GM18861 (cell line): Measurements from ENCODE around the gene SFRP4.
A peak's percentile ranks its signal among the peaks of the same experiment; 100 is the strongest.
"Not testable (repeated sequence)": the region's sequence is repeated elsewhere in the genome, so short reads cannot be mapped to it uniquely, and the experiment has no call there.

Experiments
- ATAC-seq: cut with Tn5 transposase; IDR thresholded peaks from one replicate; pipeline ENCODE4 v1.9.1; 2021; ENCODE audit not compliant: unreplicated experiment

SFRP4 gene

DNA sequence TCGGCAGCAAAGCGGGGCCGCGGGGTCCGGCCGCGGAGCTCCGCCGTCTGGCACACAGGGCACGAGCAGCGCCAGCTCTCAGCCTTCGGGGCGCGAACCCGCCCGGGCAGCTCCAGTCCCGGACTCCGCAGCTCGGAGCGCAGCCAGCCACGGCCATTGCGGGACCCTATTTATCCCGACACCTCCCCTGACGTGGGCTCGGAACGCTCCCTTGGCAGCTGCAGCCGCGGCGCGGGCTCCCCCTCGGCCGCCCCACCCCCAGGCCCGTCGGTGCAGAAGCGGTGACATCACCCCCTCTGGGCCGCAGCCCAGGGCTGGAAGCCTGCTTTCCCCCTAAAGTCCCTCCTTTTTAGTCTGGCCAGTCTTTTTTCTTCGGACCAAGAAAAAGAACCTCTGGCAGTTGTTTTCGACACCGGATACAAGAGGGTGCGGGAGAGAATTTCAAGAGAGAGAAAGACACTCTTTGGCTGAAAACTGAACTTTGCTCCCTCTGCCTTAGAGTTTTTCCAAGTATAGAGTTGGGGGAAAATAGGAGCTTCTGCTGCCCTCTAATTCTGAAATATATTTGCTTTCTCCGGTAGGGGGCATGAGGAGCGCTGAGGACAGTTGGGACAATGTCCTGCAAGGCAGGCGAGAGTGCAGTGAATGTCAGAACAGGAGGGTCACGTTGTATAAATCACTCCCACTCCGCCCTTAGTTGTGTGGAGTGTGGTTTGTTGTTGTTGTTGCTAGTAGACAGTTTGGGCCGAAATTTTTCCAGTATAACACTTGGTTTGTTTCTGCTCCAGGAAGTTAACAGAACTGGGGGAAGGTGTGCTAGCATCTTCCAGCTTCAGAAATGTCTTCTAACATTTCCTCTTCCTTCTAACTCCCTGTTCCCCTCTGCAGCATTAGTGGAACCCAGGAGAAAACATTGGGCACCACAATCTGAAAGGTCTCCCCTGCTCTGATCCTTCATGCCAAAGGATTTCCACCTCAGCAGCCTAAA lies at the start of gene SFRP4:
TSS of gene SFRP4 (minus strand) at position 145 of the 988 bp plus-strand sequence. CDS start 280 bp downstream, outside the sequence.
- ATAC-seq: peak; percentile 29

DNA sequence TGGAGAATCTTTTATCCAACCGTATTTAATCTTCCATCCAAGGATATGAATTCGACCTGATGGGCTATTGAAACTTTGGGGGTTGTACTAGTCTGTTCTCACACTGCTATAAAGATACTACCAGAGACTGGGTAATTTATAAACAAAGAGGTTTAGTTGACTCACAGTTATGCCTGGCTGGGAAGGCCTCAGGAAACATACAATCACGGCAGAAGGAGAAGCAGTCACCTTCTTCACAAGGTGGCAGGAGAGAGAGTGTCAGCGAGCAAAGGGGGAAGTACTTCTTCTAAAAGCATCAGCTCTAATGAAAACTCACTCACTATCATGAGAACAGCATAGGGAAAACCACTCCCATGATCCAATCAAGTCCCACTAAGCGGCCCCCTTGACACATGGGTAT lies 47.6 kb upstream of the SFRP4 start:
- ATAC-seq: no peak

DNA sequence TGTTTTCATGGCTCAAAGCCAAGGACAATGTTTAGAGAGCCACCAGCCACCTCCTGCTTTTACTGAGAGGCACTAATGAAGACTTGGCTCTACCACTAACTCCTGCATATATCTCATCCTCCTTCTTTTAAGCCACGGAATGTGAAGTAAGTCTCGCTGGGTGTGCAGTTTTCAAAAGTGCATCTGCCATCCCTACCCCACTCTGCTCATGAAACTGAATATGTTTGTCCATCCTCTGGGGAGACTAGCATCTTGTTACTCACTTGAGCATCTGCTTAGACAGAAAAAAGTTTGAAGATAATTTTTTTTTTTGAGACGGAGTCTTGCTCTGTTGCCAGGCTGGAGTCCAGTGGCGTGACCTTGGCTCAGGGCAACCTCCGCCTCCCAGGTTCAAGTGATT lies 44.6 kb upstream of the SFRP4 start:
- ATAC-seq: no peak

DNA sequence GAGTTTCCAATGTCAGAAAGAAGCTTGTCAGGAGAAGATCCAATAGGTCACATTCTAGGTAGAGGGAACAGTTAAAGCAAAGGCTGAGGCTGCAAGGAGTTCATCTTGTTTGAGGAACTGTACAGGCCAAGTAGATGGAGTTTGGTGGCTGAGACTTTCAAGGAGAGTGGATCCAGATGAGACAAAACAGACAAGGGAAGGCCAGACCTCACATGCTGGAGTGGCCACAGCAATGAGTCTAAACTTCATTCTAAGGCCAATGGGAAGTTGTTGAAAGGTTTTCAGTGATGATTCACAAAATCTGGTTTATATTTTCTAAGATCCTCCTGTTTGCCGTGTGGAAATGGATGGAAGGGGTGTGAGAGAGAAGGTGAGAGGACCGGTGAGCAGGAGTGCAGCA lies 43.9 kb upstream of the SFRP4 start:
- ATAC-seq: no peak

DNA sequence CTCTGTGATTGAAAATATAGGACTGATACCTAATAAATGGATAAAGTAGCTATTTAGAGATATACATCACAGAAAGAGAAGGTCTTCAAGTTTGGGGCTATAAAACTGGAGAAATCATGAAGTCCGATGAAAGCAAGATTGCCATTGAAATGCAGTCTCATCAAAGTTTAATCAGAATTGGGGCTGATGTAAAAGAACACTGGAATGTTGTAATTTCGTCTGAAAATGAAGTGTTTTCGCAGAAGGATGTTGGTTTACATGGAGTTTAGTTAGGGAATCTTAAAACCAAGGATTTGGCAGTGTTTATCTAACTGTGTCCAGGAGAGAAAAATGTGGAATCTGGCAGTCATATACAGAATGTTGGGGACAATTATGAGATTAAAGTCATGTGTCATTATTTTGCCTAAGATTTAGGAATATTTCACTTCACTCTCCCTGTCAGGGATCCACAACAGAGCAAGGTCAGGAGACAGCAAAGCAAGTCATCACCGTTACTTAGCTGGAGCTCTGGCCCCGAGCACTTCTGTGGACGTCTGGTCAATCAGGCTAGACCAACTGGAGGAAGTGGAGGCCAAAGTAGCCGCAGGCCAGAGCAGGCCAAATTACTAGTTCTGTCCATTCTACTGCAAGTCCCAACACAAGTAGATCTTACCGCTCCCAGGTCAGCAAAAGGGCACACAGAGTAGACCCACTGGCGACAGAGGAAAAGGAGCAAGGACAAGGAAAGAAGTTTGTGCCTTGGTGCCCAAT lies 40.8 kb upstream of the SFRP4 start:
- no peak for ATAC-seq

DNA sequence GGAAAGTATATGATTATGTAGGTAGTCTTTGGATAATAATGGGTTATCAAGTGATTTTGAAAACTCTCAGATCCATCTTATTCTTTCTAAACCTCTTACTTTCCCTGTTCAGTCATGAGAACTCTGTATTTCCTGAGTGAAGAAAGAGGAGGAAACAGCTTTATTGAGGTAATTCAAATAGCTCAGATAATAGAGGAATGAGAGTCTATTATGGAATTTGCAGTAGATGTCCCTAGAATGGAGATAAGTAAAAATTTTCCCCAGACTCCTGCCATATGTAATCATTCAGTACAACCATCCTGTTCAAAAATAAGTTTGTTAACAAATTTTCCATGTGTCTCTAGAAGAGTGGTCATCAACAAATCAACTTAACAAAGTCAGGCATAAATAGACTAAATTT lies 40.2 kb upstream of the SFRP4 start:
- ATAC-seq: no peak

DNA sequence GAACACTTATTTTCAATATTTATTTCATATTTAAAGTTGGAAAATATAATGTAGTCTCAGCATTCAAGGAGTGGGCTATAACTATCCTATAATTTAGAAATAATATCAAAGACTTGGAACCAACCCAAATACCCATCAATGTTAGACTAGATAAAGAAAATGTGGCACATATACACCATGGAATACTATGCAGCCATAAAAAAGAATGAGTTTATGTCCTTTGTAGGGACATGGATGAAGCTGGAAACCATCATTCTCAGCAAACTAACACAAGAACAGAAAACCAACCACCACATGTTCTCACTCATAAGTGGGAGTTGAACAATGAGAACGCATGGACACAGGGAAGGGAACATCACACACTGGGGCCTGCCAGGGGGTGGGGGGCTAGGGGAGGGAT lies 37.6 kb upstream of the SFRP4 start:
- ATAC-seq: not testable (repeated sequence)

DNA sequence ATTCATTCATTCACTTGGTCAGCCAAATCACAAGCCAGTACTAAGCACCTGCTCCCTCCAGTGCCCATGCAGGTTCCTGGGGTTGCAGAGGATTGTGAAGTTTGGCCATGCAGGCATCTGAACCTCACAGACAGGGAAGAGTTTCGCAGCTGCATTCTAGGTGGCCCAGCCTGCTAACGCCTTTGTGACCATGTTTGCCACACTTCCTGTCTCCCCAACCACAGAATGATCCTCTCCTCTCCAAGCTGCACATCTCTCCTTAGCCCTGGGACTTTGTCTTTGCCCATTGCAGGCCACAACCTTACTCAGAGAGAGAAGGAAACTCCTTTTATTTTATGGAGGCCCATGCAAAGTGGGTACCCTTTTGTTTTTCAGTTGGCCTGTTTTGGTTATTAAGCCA lies 35.6 kb upstream of the SFRP4 start:
- ATAC-seq: no peak

DNA sequence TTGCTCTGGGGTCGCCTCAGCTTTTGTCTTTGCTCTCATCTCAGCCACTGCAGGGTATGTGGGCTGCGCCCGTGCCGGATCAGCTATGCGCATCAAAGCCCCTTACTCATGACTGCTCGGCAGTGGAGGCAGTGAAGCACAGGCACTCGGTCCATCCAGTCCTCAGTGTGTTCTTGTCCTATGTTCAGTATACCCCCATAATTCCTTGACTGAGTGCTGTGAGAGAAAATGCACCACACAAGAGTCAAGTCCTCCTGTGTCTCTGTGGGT lies 31.3 kb upstream of the SFRP4 start:
- no peak for ATAC-seq

DNA sequence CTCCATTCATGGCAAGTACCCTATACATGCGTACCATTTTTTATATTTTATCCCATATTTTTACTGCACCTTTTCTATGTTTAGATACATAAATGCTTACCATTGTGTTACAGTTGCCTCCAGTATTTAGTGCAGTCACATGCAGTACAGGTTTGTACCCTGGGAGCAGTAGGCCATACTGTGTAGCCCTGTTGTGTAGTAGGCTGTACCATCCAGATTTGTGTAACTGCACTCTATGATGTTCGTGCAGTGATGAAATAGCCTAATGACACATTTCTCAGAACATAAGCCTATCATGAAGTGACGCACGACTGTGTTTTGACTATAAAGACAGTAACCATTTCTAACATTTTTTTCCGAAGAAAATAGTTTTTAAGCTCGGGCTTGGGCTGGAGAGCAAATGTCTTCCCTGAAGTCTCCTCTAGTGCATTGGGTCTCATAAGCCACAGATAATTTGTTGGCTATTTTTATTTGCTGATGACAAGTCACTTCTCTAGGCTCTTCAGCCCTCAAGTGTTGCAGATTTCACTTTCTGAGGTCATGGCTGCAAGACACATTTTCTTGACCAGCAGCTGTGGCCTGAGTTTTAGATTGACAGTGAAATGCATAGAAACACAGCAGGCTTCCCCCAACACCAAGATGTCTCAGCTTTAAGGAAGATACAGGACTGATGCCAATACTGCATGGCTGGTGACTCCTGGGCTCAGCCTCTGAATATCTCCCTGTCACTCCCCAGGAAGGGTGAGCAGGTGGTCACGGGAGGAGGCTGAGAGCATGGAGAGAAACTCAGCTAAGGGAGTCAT lies 30.7 kb upstream of the SFRP4 start:
- no peak for ATAC-seq

DNA sequence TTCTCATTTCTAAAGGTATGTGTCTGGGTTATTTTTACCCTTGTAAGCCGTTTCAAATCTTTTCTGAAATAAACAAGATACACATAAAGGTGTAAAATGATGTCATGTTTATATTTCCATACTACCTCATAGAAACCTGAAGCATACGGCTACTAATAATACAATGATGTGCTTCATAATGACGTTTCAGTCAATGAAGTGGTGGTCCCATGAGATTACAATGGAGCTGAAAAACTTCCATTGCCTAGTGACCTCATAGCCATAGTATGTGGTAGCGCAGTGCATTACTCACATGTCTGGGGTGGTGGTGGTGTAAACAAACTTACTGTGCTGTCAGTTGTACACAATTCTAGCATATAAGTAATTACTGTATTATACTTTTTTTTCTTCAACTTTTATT lies 28.7 kb upstream of the SFRP4 start:
- no peak for ATAC-seq

DNA sequence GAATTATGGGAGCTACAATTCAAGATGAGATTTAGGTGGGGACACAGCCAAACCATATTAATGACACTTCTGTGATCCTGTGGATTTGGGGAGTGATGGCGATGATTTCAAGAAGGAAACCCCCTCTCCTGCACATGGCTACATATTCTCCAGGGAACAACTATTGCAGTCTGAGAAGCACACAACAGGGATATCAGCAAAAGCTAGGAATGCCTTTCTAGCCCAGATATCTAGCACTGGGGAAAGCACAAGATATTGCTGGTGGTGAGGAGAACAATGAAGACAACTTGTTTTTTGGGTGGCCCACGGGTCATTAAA lies 28.1 kb upstream of the SFRP4 start:
- ATAC-seq: no peak

DNA sequence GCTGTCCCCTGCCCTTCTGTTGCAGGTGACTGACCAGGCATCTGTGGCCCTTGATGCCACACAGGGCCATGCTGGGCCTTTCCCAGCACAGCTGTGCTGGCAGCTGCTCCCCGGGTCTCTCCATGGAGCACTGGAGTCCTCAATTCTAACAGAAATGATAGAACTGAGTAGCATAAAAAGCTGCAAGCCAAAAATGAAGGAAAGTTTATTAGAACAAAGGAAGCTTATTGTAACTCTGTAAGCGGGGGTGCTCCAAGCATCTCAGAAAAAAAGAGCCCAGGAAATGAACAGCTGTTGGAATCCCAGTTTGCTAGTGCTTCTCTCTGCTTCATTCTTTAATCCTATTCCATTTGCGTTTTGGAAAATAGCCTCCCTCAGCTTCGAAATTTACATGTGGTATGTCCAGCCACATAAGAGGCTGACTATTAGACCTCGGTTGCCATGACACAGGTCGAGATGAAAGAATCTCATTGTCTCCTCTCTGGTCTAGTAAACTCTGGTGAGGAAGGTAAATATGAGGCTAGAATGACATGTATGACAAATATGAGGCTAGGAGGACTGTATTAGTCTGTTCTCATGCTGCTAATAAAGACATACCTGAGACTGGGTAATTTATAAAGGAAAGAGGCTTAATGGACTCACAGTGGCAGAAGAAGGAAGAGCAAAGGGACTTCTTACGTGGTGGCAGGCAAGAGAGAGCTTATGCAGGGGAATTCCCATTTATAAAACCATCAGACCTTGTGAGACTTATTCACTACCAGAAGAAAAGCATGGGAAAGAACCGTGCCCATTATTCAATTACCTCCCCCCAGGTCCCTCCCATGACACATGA lies 27.5 kb upstream of the SFRP4 start:
- peak; percentile 36 for ATAC-seq

DNA sequence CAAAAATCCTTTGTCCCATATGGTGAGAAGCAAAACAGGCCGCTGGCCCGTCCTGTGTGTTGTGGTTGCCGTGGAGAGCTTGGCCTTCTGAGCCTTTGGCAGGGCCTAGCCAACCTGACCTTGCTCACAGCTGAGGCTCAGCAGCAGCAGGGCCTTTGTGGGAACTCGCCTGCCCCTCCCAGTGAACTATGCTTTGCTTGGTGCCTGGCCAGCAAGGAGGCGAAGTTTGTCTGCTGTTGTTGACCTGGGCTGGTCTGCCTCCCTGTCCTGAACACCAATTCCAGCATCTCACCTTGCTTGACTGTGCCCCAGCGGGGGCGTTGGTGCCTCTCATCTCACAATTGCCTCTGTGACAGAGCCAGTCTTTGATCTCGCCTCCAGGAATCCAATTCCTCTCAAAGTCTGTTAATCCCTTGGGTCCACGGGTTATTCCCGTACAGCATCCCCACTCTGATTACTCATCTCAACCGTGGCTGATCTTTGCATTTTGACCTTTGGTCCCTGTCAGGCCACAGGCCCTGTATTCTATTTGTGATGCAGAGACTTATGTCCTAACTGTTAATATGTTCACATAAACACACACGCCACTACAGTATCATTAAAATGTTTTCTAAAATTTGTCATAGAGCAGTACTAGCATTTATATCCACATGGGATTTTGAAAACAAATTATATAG lies 26.5 kb upstream of the SFRP4 start:
- peak; percentile 36 for ATAC-seq

DNA sequence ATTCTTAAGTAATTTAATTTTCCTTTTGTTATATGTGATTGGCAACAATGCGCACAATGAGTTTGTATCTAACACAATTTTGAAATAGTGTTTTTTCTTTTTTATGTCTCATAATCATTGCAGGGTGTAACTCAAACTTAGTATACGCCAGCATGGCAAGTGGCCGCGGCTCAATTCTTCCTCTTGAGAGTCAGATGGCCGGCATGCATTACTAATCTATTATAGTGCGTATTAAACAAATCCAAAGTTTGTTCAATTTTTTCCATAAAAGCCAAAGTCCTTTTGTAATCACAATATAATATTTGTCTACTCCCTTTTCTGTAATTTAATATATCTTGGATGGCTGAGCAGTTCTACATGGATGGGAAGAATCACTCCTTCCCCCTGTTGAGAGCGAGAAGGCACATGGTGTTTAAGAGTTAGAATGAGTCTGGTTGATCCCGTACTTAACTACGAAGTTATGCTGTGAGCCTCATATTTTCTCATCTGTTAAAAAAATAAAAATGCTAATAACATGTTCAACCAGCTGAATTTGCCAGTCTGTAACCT lies 16.5 kb upstream of the SFRP4 start:
- ATAC-seq: no peak

DNA sequence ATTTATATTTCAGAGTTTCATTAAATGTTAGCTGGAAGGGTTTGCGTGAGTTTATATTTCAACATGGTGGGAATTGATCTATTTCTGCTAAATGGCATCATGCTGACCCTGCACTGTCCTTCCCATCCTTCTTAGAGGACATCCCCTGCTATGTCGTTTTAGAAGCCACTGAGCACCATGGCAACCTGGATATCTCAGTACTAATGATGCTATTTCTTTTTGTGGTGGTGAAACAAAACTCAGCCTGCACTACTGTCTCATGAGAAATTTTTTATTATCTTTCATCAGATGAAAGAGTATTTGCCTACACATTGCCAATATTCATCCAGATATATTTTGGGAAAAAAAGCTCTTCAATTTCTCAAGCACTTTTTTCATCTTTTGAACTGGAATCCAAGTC lies 15.9 kb upstream of the SFRP4 start:
- ATAC-seq: no peak

DNA sequence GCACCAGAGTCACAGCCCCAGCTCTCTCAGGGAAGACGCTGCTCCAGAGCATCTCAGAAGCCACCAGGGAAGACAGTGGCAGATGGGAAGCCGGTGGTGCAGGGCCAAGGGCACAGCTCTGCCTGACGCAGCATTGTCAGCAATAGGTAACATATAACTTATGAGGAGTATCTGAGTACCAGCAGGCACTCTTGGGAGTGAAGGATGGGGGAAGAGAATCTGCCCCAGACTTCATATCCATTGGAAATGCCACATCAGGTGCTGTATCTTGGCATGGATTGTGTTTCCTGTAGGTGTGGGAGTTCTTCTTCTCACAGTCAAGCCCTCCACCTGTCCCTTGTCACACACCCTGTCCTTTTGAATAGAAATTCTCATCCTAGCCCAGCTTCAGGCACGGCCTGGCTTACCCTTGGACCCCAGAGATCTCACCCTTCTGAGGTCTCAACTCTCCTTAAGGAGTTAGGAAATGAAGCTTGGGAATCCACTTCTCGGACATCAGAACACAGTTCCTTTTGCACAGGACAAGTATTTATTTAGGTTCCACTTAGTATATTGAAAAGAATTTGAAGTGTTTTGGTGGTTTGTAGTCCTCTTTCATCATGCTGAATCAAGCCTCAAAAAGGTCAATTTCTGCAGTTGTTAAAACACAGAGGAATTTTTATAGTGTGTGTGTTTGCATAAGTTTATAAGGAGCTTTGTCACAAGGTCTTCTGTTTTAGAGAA lies 13.8 kb upstream of the SFRP4 start:
- no peak for ATAC-seq

DNA sequence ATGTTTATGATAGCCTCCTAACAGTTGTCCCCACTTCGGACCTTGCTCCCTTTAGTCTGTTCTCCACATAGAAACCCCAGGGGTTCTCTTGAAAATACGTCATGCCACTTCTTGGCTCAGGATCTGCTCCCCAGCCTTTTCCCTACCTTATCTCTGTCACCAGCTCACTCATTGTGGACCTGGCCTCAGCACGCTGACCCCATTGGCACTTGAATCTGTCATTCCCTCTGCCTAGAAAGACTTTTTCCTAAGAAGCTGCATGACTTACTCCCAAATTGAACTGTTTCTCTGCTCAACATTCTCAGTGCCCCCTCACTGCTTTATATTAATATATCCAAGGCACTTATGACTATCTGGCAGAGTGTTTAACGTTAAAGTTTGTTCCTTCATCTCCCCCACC lies 12.3 kb upstream of the SFRP4 start:
- no peak for ATAC-seq

DNA sequence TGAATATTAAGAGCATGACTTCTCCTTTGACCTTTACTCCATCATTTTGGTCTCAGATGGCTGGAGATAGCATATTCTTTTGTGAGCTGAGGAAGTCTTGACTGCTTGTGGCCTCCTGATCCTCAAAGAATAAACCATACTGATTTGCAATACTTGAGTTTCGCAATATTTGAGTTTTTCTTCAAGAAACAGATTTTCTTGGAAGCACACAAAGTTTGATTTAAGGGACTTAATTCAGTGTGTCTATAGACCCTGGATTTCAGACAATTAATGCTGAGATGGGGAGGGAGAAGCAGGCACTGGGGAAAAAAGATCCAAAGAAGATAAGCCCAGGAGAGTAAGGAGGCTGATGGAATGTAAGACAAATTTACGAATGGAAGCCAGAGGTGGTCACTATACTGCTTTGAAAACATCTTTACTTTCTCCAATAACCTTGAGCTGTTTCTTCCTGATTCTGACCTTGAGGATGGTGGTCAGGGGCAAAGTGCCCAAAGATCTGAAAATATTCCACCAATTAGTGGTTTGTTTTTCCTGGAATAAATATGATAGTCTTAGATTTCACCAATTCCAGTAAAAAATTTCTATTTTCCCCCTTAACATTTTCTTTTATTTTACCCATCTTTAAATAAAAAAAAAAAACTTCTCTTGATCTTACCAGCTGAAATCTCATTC lies 11.3 kb upstream of the SFRP4 start:
- ATAC-seq: no peak
